T-helper 1 cell treated with Interleukin-12 subunit alpha and Interleukin-12 subunit beta and Interleukin-4 antibody, amounts not matched to agents 30 ng/mL and 1 ng/mL, for 36 hours (primary cell): ENCODE data around the gene SLC9A9. TPM values are rescaled to one million over a fixed set of nuclear protein-coding genes. Genes with fewer than 3 reads are reported as not detected.

Source experiments
- intact Hi-C: fragments of 100-400 bp; cut with micrococcal nuclease; formaldehyde crosslinking; loops from one replicate; pipeline ENCODE4 v1.15.1; 2024
- total RNA-seq: library from RNA; stranded (reverse); gene quantifications from 2 replicates; pipeline ENCODE4 v1.2.3, GENCODE V29; 2022

Gene SLC9A9
- total RNA-seq, 1 donor from 2014 or later = 19.3 TPM

DNA sequence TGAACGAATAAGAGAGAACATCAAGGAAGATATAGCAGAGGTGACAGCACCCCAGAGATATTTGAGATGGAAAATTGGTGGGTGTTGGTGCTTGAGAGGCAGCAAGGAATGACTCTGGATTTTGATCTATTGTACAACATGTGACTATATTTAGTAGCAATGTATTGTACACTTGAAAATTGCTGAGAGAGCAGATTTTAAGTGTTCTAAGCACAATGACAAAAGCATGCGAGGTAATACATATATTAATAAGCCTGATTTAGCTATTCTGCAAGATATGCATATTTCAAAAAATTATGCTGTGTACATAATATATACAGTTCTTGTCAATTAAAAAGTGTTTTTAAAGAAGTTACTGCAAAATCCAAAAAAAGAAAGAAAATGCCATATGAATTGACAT, 194.3 kb downstream of the SLC9A9 start:
- intact Hi-C loops = no loop called here

DNA sequence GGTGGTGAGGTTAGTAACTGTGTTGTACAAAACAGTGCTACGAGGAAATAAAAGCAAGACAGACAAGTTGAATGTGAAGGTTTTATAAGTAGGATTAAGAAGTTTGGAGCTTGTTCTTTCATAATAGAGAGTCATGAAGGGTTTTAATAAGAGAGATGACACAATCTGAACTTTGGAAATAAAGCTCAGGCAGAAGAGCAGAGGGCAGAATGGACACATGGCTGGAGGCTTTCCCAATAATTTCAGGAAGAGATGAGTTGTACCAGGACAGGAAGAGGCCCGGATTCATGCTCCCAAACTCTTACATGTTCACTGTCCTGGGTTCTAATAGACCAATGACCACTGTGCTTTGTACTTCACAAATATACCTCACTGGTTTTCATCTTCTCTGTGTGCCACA, 194.8 kb downstream of the SLC9A9 start:
- intact Hi-C loops = no loop called here

DNA sequence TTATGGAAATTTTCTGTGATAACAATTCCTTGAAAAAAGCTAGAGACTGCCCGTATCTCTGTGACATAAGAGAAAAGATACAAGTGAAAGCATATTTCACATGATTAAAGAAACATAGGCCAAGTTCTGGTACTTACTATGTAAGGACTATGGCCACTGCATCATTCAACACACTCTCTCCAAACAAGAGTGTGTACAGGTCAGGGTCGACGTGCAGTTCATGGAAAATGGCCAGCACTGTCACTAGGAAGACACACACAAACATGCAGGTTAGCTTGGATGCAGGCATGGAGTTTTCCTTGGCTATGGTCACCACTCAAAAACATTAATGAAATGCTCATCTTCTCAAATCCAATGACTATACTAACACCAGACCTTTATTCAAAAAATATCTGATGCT, 196.2 kb downstream of the SLC9A9 start:
- intact Hi-C loops = no loop called here

DNA sequence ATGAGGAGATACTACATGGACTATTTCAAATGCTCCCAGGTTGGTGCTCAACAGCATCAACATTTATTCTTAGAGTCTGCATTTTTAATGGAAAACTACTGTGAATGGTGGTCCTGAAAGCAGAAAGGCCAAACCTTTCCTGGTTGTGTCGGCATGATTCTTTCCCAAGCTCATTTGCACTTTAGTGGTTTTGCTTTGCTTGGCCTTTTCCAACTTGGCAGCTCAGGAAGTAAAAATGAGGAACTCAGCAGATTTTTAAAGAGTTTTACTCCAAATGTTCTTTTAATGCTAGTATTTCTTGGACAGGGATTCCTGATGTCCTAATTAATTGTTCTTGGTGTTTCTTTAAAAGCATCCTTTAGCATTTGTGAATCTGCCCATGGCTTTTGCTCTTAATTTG, 197.4 kb downstream of the SLC9A9 start:
- intact Hi-C loops = no loop called here

DNA sequence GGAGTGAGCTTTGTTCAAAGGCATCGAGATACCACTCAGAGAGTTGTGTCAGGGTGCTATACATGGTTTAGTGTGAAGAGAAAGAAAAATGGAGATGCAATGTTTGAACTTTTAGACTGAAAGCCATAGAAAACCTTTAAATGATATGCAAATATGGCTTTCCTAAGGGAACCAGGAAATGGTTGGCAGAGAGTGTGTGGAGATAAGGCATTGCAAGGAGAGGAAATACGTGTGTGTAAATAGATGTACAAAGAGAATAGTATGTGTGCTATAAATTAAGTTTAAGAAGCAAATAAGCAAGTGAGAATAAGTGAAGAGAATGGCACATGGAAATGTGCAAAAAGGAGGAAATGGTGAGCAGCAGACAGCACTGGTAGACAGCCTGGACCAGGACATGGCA, 198.1 kb downstream of the SLC9A9 start:
- intact Hi-C loops = no loop called here

DNA sequence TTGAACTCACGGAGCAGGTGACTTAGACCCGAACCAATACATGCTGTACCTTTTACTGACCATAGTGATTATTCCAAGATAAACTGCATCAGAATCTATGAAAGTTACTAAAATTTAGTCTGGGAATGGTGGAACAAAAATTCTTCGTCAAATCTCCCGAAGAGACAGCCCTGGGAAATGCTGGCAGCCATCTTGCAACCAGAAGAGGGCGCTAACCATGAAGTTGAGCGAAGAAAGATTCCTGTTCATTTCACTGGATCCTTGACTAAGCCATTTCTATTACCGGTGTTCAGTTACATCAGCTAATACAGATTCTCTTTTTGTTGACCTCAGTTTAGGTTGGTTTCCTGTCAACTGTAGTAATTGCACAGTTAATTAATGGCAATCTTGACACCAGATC, 199.6 kb downstream of the SLC9A9 start:
- intact Hi-C loops = no loop called here

DNA sequence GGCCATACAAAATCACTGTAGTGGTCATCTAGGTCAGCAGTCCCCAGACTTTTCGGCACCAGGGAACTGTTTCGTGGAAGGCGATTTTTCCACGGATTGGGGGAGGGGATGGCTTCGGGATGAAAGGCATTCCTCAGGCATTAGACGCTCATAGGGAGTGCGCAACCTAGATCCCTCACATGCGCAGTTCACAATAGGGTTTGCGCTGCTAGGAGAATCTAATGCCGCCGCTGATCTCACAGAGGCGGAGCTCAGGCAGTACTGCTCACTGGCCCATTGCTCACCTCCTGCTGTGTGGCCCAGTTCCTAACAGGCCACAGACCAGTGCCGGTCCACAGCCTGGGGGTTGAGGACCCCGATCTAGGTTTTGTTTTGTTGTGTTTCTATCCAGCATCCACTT, 200.1 kb downstream of the SLC9A9 start:
- intact Hi-C loops = no loop called here

DNA sequence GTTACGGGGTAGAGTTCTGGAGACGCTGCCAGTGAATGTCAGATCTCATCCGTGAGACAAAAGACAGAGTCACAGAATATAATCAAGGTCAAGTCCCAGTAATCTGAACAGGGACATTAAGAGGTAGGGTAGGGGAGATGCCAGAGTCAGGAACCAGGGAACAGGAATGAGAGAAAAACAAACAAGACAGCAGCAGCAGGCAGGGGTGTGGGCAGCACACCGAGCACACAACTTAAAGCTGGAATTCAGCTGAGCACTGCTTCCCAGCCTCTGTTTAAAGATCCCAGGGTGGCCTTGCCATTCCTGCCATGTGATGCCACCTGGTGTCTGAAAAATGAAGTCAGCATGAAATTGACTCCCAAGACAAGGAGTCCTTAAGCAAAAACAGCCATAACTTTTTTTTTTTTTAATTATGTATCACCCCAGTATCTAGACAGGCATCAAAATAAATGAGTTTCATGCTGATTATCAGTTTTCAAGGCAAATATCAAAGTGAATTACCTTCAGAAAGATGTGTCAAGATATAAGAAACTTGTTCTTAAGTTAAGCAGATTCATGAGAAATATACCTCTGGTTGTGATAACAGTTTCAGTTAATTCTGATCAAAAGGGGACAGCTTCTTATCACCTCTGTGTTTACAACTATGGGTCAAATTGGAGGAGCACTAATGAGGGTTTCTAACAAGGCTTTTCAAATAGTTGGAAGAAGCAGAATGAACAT, 203.7 kb downstream of the SLC9A9 start:
- intact Hi-C loops = loop anchor here (1.0 kb wide), 2 partner anchors 211 to 525 kb away; partner anchors contain the start of gene CHST2

DNA sequence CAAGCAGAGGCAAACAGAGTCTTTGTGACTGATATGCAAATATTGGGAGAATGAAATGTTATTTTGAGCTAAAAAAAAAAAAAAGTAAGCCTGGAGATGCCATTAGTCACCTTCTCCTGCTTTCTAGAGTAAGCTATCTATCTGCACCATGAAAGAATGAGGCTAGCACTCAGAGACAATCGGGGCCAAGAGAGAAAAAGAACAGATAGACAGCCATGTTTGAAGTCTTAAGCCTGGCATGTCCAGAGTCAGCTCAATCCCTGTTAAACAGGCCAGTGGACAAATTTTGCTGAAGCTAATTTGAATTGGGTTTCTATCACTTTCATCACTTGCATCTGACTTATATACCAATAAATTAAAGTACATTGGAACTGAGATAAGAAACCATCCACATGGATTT, 204.4 kb downstream of the SLC9A9 start:
- intact Hi-C loops = loop anchor here (1.0 kb wide), 2 partner anchors 211 to 525 kb away; partner anchors contain the start of gene CHST2

DNA sequence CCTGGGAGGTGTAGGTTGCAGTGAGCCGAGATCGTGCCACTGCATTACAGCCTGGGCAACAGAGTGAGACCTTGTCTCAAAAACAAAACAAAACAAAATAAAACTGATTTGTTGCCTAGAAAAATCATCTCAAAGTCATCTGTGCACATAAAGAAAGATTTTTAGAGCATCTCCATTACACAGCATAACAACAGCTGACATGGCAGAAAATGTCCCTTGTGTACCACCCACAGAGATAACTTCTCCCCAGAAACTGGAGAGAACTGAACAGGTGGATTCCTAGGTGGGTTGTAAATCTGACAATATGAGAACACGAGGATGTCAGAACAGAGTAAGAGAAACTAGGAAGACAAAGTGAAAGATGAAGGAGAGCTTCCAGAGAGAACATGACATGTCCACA, 207.5 kb downstream of the SLC9A9 start:
- intact Hi-C loops = no loop called here

DNA sequence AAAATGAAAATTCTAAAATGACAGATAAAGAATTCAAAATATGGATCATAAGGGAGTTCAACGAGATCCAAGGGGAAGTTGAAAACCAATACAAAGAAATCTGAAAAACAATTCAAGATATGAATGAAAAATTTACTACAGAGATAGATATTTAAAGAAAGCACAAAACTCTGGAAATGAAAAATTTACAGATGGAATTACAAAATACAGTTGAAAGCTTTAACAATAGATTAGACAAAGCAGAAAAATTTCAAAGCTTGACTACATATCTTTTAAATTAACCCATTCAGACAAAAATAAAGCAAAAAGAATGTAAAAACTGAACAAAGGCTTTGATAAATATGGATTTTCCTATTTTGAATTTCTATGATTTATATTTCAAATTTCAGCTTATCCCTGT, 211.1 kb downstream of the SLC9A9 start:
- intact Hi-C loops = no loop called here

DNA sequence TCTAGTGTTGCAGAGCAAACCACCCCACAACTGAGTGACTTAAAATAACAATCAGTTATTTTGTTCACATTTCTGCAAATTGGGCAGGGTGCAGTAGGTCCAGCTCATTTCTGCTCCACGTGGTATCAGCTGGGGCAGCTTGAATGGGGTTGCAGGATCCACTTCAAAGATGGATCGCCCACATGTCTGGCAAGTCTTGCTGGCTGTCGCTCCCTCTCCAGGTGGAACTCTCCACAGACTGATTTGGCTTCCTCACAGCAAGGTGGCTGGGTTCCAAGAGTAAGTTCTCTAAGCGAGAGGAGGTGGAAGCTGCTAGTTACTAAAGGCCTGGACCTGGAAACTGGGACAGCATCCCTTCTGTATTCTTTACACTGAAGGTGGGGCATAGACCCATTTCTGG, 213.3 kb downstream of the SLC9A9 start:
- intact Hi-C loops = no loop called here

DNA sequence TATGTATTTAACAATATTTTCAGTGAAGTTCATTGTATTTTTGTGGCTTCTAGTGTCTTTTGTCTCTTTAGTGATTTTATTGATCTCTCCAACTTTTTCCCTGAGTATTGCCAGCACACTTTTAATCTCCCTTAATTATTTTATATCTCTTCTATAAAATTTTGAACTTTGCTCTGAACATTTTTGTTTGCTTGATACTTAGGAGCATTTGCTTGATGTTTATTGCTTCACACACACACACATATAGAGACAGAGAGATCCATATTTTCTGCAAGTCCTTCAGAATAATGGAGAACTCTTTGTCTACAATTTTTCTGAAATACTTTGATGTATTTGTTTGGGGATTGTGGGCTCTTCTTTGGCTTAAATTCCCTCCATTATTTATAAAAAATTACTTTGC, 213.8 kb downstream of the SLC9A9 start:
- intact Hi-C loops = no loop called here

DNA sequence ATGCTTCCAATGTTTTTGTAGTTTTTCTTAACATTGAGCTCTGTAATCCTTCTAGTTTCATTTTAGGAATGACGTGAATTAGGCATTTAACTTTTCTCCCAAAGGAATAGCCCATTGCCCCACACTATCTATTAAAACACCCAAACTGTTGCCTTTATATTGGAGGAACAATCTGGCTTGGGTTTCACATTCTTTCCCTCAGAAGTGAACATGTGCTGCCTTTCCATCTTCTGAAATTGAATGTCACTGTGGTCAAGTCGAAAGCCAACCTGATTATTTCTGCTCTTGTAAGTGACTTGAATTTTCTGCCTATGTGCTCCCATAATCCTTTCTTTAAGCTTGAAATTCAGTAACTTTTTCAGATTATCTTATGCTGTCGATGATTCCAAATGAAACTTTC, 214.5 kb downstream of the SLC9A9 start:
- intact Hi-C loops = no loop called here

DNA sequence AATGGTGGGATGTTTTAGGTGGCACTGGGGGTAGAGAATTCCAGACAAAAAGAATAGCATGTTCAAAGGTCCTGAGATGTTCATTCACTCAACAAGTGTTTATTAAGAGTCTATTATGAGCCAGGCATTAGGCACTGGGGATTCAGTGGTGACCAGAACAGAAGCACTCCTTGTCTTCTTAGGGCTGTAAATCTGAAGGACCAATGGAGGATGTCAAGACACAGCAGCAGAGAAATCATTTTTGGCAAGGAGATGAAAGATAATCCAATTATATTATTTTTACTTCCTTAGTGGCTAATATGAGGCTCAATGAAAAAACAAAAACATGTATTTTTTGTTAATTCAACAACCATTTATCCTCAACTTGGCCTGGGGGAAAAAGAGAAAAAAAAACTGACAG, 218.5 kb downstream of the SLC9A9 start:
- intact Hi-C loops = no loop called here

DNA sequence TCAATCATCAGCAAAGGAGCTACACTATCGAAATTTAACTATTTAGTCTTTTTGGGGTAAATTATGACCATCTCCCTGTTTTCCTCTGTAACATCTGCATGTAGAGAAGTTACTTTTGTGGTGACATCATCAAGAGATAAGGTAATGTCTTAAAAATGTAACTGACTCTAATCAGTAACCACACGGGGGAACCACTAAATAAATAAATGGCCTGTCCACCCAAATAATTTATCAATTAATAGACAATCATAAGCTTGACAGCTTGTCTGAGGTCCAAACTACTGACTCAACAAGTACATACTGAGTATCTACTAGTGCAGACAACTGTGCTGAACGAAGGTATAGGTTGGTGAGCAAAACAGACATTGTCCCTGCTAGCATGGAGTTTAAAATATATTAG, 219.3 kb downstream of the SLC9A9 start:
- intact Hi-C loops = no loop called here

DNA sequence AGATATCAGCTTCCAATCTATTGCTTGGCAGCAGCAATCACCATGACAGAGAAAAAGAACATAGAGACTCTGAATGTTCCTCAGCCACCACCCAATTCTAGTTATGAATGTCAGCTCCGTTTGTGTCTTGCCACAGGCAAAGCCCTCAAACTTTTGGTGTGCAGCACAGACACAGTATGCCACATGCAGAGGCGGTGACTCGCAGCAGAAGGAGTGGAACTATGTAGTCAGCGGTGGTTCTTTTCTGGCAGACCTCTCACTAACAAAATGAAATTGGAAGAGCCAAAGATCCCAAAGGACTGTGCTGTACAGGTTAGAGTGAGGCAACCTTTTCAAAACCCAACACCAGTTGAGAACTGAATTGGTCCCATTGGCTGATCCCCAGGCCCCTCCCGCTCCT, 220.9 kb downstream of the SLC9A9 start:
- intact Hi-C loops = no loop called here

DNA sequence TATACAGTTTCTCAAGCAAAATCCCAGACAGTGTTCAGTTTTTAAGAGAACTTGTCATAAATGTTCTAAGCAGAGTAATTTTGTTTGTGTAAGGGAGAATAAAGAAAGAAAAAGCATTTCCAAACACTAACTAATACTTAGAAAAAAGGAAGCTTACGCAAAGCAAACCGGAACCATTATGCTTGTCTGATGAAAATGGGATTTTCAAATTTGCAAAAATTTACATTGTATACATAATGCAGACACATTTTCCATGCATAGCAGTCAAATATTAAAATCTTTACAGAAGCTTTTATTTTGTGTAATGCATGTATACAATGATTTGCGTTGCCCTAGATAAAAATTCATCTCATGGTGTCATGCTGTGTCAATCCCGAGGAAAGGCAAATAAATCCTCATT, 229.0 kb downstream of the SLC9A9 start:
- intact Hi-C loops = no loop called here

DNA sequence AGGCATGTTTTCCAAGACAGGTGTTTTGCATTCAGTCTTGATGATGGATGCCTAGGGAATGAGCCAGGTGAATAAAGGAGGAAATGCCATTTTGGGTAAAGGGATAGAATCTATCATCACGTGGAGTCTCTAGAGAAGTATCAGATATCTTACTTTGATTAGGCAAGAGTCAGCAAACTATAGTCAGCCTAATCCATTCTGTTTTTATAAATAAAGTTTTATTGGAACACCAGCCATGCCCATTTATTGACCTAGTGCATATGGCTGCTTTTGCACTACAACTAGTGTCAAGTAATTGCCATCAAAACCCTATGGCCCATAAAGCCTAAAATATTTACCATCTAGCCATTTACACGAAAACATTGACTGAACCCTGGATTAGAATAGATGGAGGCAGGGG, 231.2 kb downstream of the SLC9A9 start:
- intact Hi-C loops = no loop called here

DNA sequence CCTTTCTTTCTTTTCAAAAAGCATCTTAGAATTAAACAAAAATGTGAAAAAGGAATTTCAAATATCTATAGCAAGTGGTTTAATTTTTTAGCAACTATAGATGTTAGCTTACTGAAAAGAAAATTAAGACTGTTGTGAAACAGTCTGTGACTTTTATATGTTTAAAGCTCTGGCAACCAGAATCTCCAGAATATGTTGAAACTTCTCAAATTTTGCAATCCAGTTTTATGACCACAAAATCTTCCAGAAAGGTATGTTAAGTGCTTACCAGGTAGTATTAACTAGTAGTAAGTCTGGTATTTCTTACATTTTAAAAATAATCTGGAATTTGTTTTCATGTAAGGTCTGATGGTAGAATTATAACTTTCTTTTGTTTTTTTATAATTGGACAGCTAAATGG, 235.0 kb downstream of the SLC9A9 start:
- intact Hi-C loops = no loop called here

DNA sequence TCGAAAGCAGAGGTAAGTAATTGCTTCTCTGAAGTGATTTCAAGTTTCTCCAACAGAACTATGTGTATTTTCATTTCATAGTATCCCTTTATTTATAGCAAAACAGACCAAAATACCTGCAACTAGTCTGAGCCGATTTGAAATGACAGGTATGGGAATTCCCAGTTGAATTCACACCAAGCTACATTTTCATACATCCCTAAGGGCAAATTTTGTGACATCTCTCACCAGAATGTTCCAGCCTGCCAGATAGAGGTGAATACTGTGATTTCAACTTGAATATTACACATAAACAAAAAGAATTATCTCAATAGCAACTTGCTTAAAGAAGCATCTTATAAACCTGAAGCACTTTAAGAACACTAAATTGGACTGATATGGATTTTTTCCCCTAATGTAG, 235.7 kb downstream of the SLC9A9 start:
- intact Hi-C loops = no loop called here

DNA sequence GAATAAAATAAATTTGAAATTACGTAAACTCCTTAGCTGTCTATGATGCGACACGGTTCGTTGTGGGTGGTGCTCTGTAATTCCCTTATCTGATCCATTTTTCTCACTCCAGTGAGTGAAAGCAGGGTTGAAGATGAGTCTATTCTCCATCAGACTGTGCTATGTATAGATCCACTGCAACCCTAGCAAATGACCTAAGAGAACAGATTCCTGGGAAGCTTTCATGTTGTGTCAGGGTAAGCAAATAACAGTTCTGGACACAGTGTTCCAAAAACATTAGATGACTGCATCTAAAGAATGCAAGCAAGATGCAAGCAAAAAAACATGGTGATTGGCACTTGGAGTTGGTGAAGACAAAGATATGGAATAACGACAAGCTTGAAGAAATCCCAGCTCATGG, 239.3 kb downstream of the SLC9A9 start:
- intact Hi-C loops = no loop called here

DNA sequence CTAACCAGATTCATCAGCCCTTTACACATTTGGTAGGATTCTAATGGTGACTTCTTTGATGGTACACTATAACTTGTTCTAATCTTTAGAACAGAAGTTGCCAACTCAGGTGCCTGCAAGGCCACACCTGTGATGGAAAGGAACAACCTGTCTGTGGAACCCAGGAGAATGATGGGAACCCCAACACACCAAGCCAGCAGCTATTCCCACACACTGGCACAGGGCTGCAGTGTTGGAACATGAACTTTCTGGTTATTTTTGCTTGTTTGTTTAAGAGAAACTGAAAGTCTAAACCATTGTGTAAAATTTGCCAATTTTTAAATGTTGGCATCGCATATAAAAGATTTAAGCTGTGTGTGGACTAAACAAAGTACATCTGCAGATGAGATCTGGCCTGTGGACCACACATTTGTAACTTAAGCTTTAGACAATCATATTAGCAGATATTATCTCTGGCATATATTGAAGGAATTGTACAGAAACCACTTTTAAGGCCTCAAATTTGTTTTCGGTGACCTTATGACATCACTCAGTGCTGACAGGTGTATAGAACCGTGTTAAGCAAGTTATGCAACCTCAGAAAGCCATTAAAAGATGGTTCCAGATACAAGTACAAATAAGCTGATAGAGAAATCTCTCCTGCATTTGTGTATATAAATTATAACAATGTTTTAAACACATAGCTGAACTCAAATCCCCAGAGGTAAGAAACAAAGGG, 242.9 kb downstream of the SLC9A9 start:
- intact Hi-C loops = no loop called here
